GM18502 (cell line): ENCODE measurements around the gene CMTM8.
A peak's percentile ranks its signal among the peaks of the same experiment; 100 is the strongest.

ENCODE experiments used
- ATAC-seq: cut with Tn5 transposase; IDR thresholded peaks from one replicate; pipeline ENCODE4 v1.9.1; 2021; ENCODE audit warnings: mild to moderate bottlenecking; ENCODE audit not compliant: unreplicated experiment, poor library complexity

The CMTM8 gene

GRCh38 chr3:32325201-32325600 is 86.7 kb downstream of the CMTM8 start:
- no peak for ATAC-seq

- ATAC-seq, result no peak
Measured at GRCh38 chr3:32325927-32326326, 87.4 kb downstream of the CMTM8 start.

GRCh38 chr3:32326795-32327194 is 88.3 kb downstream of the CMTM8 start:
- ATAC-seq, result no peak

- no peak for ATAC-seq
Measured at GRCh38 chr3:32334675-32335074, 96.2 kb downstream of the CMTM8 start.

- no peak for ATAC-seq
Measured at GRCh38 chr3:32335365-32336112, 97.1 kb downstream of the CMTM8 start.

GRCh38 chr3:32336113-32336498 is 97.6 kb downstream of the CMTM8 start:
- no peak for ATAC-seq

GRCh38 chr3:32337505-32337904 is 99.0 kb downstream of the CMTM8 start:
- ATAC-seq, result no peak

- ATAC-seq, result no peak
Measured at GRCh38 chr3:32340039-32340438, 101.6 kb downstream of the CMTM8 start.

GRCh38 chr3:32340611-32341365 is 102.3 kb downstream of the CMTM8 start:
- ATAC-seq, result no peak

GRCh38 chr3:32347343-32348125 is 109.1 kb downstream of the CMTM8 start:
- no peak for ATAC-seq

GRCh38 chr3:32349184-32349583 is 110.7 kb downstream of the CMTM8 start:
- no peak for ATAC-seq

GRCh38 chr3:32352563-32352962 is 114.1 kb downstream of the CMTM8 start:
- no peak for ATAC-seq

GRCh38 chr3:32353351-32353750 is 114.9 kb downstream of the CMTM8 start:
- ATAC-seq, result no peak

GRCh38 chr3:32354362-32354778 is 115.9 kb downstream of the CMTM8 start:
- ATAC-seq, result no peak

GRCh38 chr3:32355751-32356291 is 117.3 kb downstream of the CMTM8 start:
- no peak for ATAC-seq

- ATAC-seq, result no peak
Measured at GRCh38 chr3:32359766-32360492, 121.4 kb downstream of the CMTM8 start.

- ATAC-seq, result no peak
Measured at GRCh38 chr3:32360493-32360827, 122.0 kb downstream of the CMTM8 start.

- ATAC-seq, result peak; percentile 55
Measured at GRCh38 chr3:32366638-32367397, 128.3 kb downstream of the CMTM8 start.

GRCh38 chr3:32367442-32367841 is 129.0 kb downstream of the CMTM8 start:
- ATAC-seq, result no peak
